OCI-LY1 (cell line): ENCODE results near the gene SLC26A5.

Source experiments
- H2AFZ ChIP-seq: fragments of 200-600 bp; sonication (generic), shearing (Covaris generic); 2 replicates; pipeline ENCODE4 v1.6.0; 2014; ENCODE audit warnings: antibody characterized with exemption, mild to moderate bottlenecking, low read length
- H3F3A ChIP-seq: fragments of 200-600 bp; sonication (generic), shearing (Covaris generic); 2 replicates; pipeline ENCODE4 v1.6.0; 2014; ENCODE audit warnings: mild to moderate bottlenecking, antibody characterized with exemption, low read length, moderate library complexity; ENCODE audit not compliant: insufficient read depth
- H3K27ac ChIP-seq: fragments of 200-600 bp; sonication (generic); 2 replicates; pipeline ENCODE4 v1.5.1; 2014; ENCODE audit warnings: low read length, mixed run types, mild to moderate bottlenecking, low read depth; ENCODE audit not compliant: poor library complexity, severe bottlenecking
- H3K27me3 ChIP-seq: fragments of 200-600 bp; sonication (generic); 2 replicates; pipeline ENCODE4 v1.6.0; 2014; ENCODE audit warnings: antibody characterized with exemption, mild to moderate bottlenecking, low read length, moderate library complexity; ENCODE audit not compliant: insufficient read depth
- H3K36me3 ChIP-seq: fragments of 200-600 bp; sonication (generic); 2 replicates; pipeline ENCODE4 v1.6.1; 2014; ENCODE audit warnings: mild to moderate bottlenecking, antibody characterized with exemption, low read length, moderate library complexity, mixed read lengths; ENCODE audit not compliant: insufficient read depth
- H3K4me1 ChIP-seq: fragments of 200-600 bp; sonication (generic); 2 replicates; pipeline ENCODE4 v1.5.1; 2014; ENCODE audit warnings: mild to moderate bottlenecking, low read length, moderate library complexity; ENCODE audit not compliant: insufficient read depth, severe bottlenecking
- H3K4me2 ChIP-seq: fragments of 200-600 bp; sonication (generic), shearing (Covaris generic); 2 replicates; pipeline ENCODE4 v1.6.1; 2014; ENCODE audit warnings: low read length
- H3K4me3 ChIP-seq: fragments of 200-600 bp; sonication (generic); 2 replicates; pipeline ENCODE4 v1.5.1; 2014; ENCODE audit warnings: low read length, low read depth, mild to moderate bottlenecking, mixed read lengths; ENCODE audit not compliant: poor library complexity, severe bottlenecking
- H3K79me2 ChIP-seq: fragments of 200-600 bp; shearing (Covaris generic); 2 replicates; pipeline ENCODE4 v1.6.1; 2016; ENCODE audit warnings: mixed run types, low read length, mixed read lengths; ENCODE audit not compliant: insufficient read depth
- H3K9ac ChIP-seq: fragments of 200-600 bp; sonication (generic), shearing (Covaris generic); 2 replicates; pipeline ENCODE4 v1.6.1; 2014; ENCODE audit warnings: mild to moderate bottlenecking, low read length, mixed read lengths
- H3K9me2 ChIP-seq: fragments of 200-600 bp; sonication (generic), shearing (Covaris generic); 2 replicates; pipeline ENCODE4 v1.6.1; 2014; ENCODE audit warnings: low read depth, mild to moderate bottlenecking, low read length, mixed read lengths
- H3K9me3 ChIP-seq: fragments of 200-600 bp; shearing (Covaris generic); 2 replicates; pipeline ENCODE4 v1.6.1; 2014; ENCODE audit warnings: low read length, mixed read lengths
- H4K20me1 ChIP-seq: fragments of 200-600 bp; sonication (generic), shearing (Covaris generic); 2 replicates; pipeline ENCODE4 v1.6.0; 2016; ENCODE audit warnings: mild to moderate bottlenecking, low read length; ENCODE audit not compliant: insufficient read depth
- CTCF ChIP-seq: fragments of 200-600 bp; sonication (generic), shearing (Covaris generic); IDR thresholded peaks from 2 replicates; pipeline ENCODE4 v1.5.1; 2017; ENCODE audit warnings: mild to moderate bottlenecking, antibody characterized with exemption, low read length, moderate library complexity, mixed read lengths
- EZH2 ChIP-seq: fragments of 200-600 bp; sonication (generic), shearing (Covaris generic); IDR thresholded peaks from 2 replicates; pipeline ENCODE4 v1.8.0; 2017; ENCODE audit warnings: borderline replicate concordance, mixed run types, mild to moderate bottlenecking, antibody characterized with exemption, low read length, moderate library complexity, mixed read lengths

The SLC26A5 gene

GRCh38 chr7:103346396-103346795 lies 99.6 kb downstream of the SLC26A5 start:
- peak overlapping the region; percentile 76 for H3K4me3 ChIP-seq
- no peak overlapping the region for H3K9ac ChIP-seq
- no peaks in the 10 kb centered on the region for H3K9me2 ChIP-seq
- peak overlapping the region; percentile 32; the same call in 1 of the 2 replicates for H2AFZ ChIP-seq
- H3K36me3 ChIP-seq: peaks cover 22% of the 10 kb centered on the region
- H4K20me1 ChIP-seq: peaks cover 4% of the 10 kb centered on the region; the same call in 1 of the 2 replicates
- no peaks in the 10 kb centered on the region for H3K9me3 ChIP-seq
- peaks cover 57% of the 10 kb centered on the region for H3K4me1 ChIP-seq
- no peaks in the 10 kb centered on the region for H3F3A ChIP-seq
- peaks cover 80% of the 10 kb centered on the region for H3K79me2 ChIP-seq
- no peaks in the 10 kb centered on the region for H3K27me3 ChIP-seq
- H3K27ac ChIP-seq: peak overlapping the region; percentile 85
- H3K4me2 ChIP-seq: peak overlapping the region; percentile 77
- no peak for TF ChIP-seq EZH2
- TF ChIP-seq CTCF: no peak

- Histone ChIP-seq H3K36me3 (peaks cover 24% of the 10 kb centered on the region), H3K9ac (peak within 1 kb of the TSS; percentile 76), H3F3A (no peaks in the 10 kb centered on the region), H3K4me2 (peak within 1 kb of the TSS; percentile 80), H3K9me3 (no peaks in the 10 kb centered on the region), H3K27me3 (no peaks in the 10 kb centered on the region), H3K9me2 (no peaks in the 10 kb centered on the region), H3K79me2 (peaks cover 76% of the 10 kb centered on the region), H3K4me3 (peak within 1 kb of the TSS; percentile 70), H3K4me1 (peaks cover 39% of the 10 kb centered on the region), H4K20me1 (no peaks in the 10 kb centered on the region), H2AFZ (peak within 1 kb of the TSS; percentile 98), H3K27ac (peak within 1 kb of the TSS; percentile 50)
- TF ChIP-seq EZH2 (no peak), CTCF (no peak)
Observed at GRCh38 chr7:103344453-103345149, 101.4 kb downstream of the SLC26A5 start, which contains the start of gene DNAJC2. DNAJC2 (minus strand) TSS chr7:103344767; CDS start chr7:103344622, 145 bp downstream.

- H2AFZ ChIP-seq: no peak overlapping the region
- TF ChIP-seq CTCF (no peak), EZH2 (no peak)
Observed at GRCh38 chr7:103343758-103344452, 102.1 kb downstream of the SLC26A5 start.

More at GRCh38 chr7:103343758-103344452, 102.1 kb downstream of the SLC26A5 start:
- Histone ChIP-seq H3K79me2 (peaks cover 74% of the 10 kb centered on the region), H3K27ac (peak overlapping the region; percentile 50), H3K9me3 (no peaks in the 10 kb centered on the region), H3K27me3 (no peaks in the 10 kb centered on the region), H3K4me2 (peak overlapping the region; percentile 80), H3F3A (no peaks in the 10 kb centered on the region), H3K4me3 (peak overlapping the region; percentile 70), H3K4me1 (peaks cover 32% of the 10 kb centered on the region), H4K20me1 (no peaks in the 10 kb centered on the region), H3K36me3 (peaks cover 31% of the 10 kb centered on the region), H3K9me2 (no peaks in the 10 kb centered on the region), H3K9ac (peak overlapping the region; percentile 76)
